ENCODE measurements around the gene POLR3C.

Gene POLR3C, protein sequence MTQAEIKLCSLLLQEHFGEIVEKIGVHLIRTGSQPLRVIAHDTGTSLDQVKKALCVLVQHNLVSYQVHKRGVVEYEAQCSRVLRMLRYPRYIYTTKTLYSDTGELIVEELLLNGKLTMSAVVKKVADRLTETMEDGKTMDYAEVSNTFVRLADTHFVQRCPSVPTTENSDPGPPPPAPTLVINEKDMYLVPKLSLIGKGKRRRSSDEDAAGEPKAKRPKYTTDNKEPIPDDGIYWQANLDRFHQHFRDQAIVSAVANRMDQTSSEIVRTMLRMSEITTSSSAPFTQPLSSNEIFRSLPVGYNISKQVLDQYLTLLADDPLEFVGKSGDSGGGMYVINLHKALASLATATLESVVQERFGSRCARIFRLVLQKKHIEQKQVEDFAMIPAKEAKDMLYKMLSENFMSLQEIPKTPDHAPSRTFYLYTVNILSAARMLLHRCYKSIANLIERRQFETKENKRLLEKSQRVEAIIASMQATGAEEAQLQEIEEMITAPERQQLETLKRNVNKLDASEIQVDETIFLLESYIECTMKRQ

DNA sequence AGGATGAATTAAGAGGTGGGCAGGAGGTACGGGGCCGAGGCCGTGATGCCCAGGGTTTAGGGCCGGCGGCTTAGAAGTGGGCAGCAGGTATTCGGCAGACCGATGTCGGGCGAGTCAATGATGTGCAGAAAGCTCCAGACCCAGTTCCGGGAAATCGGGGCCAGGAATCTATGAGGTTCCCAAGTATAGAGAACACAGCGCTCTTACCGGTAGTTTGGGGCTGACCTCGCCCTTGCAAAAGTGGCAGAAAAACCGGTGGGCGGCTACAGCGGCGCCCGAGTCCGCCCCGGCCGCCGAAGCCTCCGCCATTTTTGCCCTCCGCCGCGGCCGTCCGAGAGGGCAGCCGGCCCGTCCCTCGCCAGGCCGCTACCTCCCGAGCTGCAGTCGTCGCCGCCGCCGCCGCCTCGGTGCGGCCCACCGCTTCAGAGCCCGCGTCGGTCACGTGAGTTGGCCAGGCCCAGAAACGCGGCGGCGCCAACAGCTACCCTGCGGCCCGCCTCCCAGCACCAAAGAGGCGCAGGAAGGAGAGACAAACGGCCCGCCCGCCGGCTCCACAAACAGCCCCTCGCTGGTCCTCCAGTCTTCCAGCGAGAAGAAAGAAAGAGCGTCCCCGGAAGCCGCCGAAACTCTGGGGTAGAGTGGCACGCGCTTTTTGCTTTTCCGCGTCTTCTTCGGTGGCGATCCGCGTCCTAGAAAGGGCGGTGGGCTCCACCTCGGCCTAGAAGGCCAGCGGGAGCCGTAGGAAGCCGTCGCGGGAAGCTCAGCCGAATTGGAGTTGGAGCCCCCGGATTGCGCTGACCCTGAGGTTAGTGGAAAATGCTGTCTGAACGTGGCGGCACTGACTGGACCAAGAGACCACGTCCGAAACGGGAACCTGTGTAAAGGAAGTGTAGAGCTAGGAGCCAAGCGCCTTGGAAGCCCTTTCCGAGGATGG lies at the start of gene POLR3C, which contains the start of gene RNF115:
POLR3C (plus strand) TSS at position 636 of the 934 bp plus-strand sequence. CDS start 1,577 bp downstream, outside the sequence.
RNF115 (minus strand) TSS at position 531 of the 934 bp plus-strand sequence; CDS start at position 309, 222 bp downstream.
- Histone ChIP-seq H3K9ac (ENCODE audit: low read depth, low read length) (peak within 1 kb of the TSS; percentile 84), H2AFZ (ENCODE audit: low read depth, low read length) (peak within 1 kb of the TSS; percentile 99), H3K4me3 (ENCODE audit: low read depth in 1 of 2, low read length in 2 of 2) (peak within 1 kb of the TSS; percentile 80 to 86), H3K4me2 (ENCODE audit: insufficient read depth, low read length) (peak within 1 kb of the TSS; percentile 85), H3K27me3 (ENCODE audit: insufficient read depth, low read length, poor library complexity) (no peaks in the 10 kb centered on the region), H3K79me2 (ENCODE audit: insufficient read depth, low read length) (peaks cover 48% of the 10 kb centered on the region), H3K36me3 (ENCODE audit: insufficient read depth, low read length) (peaks cover 31% of the 10 kb centered on the region), H3K9me3 (ENCODE audit: insufficient read depth, low read length, severe bottlenecking) (no peaks in the 10 kb centered on the region), H4K20me1 (ENCODE audit: insufficient read depth, low read length) (no peaks in the 10 kb centered on the region), H3K27ac (ENCODE audit: low read length) (peak within 1 kb of the TSS; percentile 88), H3K4me1 (ENCODE audit: insufficient read depth, low read length) (peaks cover 25% of the 10 kb centered on the region)
- TF ChIP-seq, protein P1, sequence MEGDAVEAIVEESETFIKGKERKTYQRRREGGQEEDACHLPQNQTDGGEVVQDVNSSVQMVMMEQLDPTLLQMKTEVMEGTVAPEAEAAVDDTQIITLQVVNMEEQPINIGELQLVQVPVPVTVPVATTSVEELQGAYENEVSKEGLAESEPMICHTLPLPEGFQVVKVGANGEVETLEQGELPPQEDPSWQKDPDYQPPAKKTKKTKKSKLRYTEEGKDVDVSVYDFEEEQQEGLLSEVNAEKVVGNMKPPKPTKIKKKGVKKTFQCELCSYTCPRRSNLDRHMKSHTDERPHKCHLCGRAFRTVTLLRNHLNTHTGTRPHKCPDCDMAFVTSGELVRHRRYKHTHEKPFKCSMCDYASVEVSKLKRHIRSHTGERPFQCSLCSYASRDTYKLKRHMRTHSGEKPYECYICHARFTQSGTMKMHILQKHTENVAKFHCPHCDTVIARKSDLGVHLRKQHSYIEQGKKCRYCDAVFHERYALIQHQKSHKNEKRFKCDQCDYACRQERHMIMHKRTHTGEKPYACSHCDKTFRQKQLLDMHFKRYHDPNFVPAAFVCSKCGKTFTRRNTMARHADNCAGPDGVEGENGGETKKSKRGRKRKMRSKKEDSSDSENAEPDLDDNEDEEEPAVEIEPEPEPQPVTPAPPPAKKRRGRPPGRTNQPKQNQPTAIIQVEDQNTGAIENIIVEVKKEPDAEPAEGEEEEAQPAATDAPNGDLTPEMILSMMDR (IDR thresholded peaks at IDR 0.05; ENCODE audit: borderline replicate concordance, extremely low read depth, low read length, poor library complexity, severe bottlenecking), result no peak
- no peak for TF ChIP-seq EZH2 (IDR thresholded peaks at IDR 0.05; ENCODE audit: borderline replicate concordance, low read depth, low read length, severe bottlenecking)
- ATAC-seq (ENCODE audit: insufficient read depth, low read depth) (peak; percentile 97), DNase-seq (peak; percentile 92)

DNA sequence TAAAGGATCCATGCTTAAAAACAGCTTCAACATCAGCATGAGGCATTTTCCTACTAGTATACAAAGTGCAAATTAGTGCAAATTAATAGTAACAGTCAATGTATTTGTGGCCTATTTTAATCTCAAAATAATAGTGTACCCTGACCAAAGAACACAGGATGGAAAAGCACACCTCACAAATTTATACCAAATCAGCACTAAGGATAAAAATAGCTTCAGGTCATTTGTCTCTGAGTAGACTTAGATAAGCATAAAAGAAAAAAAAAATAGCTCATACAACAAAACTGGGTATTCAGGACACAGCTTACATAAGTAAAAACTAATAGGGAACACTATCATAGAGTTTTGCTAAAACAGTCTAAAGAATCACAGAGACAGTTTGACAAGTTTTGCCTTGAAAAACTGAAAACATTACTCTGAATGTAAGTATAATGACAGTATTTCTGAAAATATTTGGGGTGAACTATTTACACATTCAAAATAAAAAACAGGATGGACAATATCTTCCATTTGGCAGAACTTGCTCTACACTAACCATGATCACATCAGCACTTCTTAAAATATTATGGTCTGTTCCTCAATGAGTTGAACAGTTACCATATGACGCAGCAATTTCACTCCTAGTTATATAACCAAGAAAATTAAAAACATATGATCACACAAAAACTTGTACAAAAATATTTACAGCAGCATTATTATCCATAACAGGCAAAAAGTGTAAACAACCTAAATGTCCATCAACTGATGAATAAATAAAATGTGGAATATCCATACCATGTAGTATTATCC lies 46.4 kb upstream of the POLR3C start:
- Histone ChIP-seq H2AFZ (ENCODE audit: low read depth, low read length) (no peak overlapping the region), H3K4me1 (ENCODE audit: insufficient read depth, low read length) (no peaks in the 10 kb centered on the region), H3K27ac (ENCODE audit: low read length) (no peak overlapping the region), H3K9ac (ENCODE audit: low read depth, low read length) (no peak overlapping the region), H4K20me1 (ENCODE audit: insufficient read depth, low read length) (no peaks in the 10 kb centered on the region), H3K36me3 (ENCODE audit: insufficient read depth, low read length) (peaks cover 21% of the 10 kb centered on the region), H3K9me3 (ENCODE audit: insufficient read depth, low read length, severe bottlenecking) (no peaks in the 10 kb centered on the region), H3K27me3 (ENCODE audit: insufficient read depth, low read length, poor library complexity) (no peaks in the 10 kb centered on the region), H3K4me3 (ENCODE audit: low read depth in 1 of 2, low read length in 2 of 2) (no peak overlapping the region), H3K79me2 (ENCODE audit: insufficient read depth, low read length) (no peaks in the 10 kb centered on the region), H3K4me2 (ENCODE audit: insufficient read depth, low read length) (no peak overlapping the region)
- DNase-seq, result no peak
- no peak for TF ChIP-seq EZH2 (IDR thresholded peaks at IDR 0.05; ENCODE audit: borderline replicate concordance, low read depth, low read length, severe bottlenecking)
- TF ChIP-seq, protein P1 (IDR thresholded peaks at IDR 0.05; ENCODE audit: borderline replicate concordance, extremely low read depth, low read length, poor library complexity, severe bottlenecking), result no peak
- ATAC-seq (ENCODE audit: insufficient read depth, low read depth), result no peak

DNA sequence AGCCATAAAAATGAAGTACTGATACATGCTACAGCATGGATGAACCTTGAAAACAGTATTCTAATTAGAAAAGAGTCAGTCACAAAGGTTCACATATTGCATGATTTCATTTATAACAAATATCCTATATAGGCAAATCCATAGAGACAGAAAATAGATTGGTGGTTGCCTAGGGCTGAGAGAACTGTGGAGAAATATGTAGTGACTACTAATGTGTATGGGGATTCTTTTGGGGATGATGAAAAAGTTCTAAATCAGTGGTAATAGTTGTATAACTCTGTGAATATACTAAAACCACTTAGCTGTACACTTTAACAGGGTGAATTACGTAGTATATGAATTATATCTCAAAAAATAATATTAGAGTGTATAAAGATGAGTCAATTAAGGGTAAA lies 45.9 kb upstream of the POLR3C start:
- no peaks in the 10 kb centered on the region for H3K79me2 ChIP-seq (ENCODE audit: insufficient read depth, low read length)
- H3K4me1 ChIP-seq (ENCODE audit: insufficient read depth, low read length), result no peaks in the 10 kb centered on the region
- ATAC-seq (ENCODE audit: insufficient read depth, low read depth), result no peak
- no peak overlapping the region for H3K27ac ChIP-seq (ENCODE audit: low read length)
- H4K20me1 ChIP-seq (ENCODE audit: insufficient read depth, low read length), result no peaks in the 10 kb centered on the region
- H3K4me2 ChIP-seq (ENCODE audit: insufficient read depth, low read length), result no peak overlapping the region
- peaks cover 16% of the 10 kb centered on the region for H3K36me3 ChIP-seq (ENCODE audit: insufficient read depth, low read length)
- no peak overlapping the region for H3K4me3 ChIP-seq (ENCODE audit: low read depth in 1 of 2, low read length in 2 of 2)
- no peak overlapping the region for H2AFZ ChIP-seq (ENCODE audit: low read depth, low read length)
- no peak overlapping the region for H3K9ac ChIP-seq (ENCODE audit: low read depth, low read length)
- no peaks in the 10 kb centered on the region for H3K27me3 ChIP-seq (ENCODE audit: insufficient read depth, low read length, poor library complexity)
- no peak for DNase-seq
- H3K9me3 ChIP-seq (ENCODE audit: insufficient read depth, low read length, severe bottlenecking), result no peaks in the 10 kb centered on the region
- TF ChIP-seq, protein P1 (IDR thresholded peaks at IDR 0.05; ENCODE audit: borderline replicate concordance, extremely low read depth, low read length, poor library complexity, severe bottlenecking), result no peak

Measured in DND-41 (cell line).